ENCODE measurements around the gene AKR1C4.

Gene AKR1C4

DNA sequence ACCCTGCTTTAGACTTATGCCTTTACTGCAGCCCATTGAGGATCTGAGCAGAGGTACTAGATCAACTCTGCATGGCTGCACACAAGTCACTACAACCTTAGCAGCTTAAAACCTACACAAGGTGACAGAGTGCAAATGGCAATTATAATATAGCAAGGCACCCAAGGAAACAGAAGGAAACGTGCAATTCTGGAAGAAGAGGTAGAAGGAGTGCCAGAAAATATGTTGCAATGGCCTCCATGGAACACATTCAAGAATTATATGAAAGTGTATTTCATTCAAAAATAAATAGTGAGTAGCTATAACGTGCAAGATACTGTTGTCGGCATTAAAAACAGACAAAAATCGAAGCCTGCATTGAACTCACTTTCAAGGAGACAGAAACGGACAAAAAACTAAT, 8.8 kb upstream of the AKR1C4 start:
- TF ChIP-seq RAD21 (IDR thresholded peaks at IDR 0.05; ENCODE audit: low read depth) (no peak), FOXM1 (IDR thresholded peaks at IDR 0.05; ENCODE audit: borderline replicate concordance, low read depth) (no peak), TAF1 (IDR thresholded peaks at IDR 0.05; ENCODE audit: low read depth) (no peak), EGR1 (IDR thresholded peaks at IDR 0.05) (no peak), EP300 (IDR thresholded peaks at IDR 0.05; ENCODE audit: borderline replicate concordance) (no peak), NFIC (IDR thresholded peaks at IDR 0.05) (no peak), TEAD4 (IDR thresholded peaks at IDR 0.05) (no peak)

- TF ChIP-seq CEBPB (IDR thresholded peaks at IDR 0.05), result no peak
- TF ChIP-seq TEAD4 (IDR thresholded peaks at IDR 0.05), result no peak
- TF ChIP-seq TCF12 (IDR thresholded peaks at IDR 0.05; ENCODE audit: low read depth), result no peak
- TF ChIP-seq, protein P1, sequence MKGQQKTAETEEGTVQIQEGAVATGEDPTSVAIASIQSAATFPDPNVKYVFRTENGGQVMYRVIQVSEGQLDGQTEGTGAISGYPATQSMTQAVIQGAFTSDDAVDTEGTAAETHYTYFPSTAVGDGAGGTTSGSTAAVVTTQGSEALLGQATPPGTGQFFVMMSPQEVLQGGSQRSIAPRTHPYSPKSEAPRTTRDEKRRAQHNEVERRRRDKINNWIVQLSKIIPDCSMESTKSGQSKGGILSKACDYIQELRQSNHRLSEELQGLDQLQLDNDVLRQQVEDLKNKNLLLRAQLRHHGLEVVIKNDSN (IDR thresholded peaks at IDR 0.05), result no peak
- TF ChIP-seq MAX (IDR thresholded peaks at IDR 0.05), result no peak
- no peak for TF ChIP-seq FOXM1 (IDR thresholded peaks at IDR 0.05; ENCODE audit: borderline replicate concordance, low read depth)
- TF ChIP-seq TAF1 (IDR thresholded peaks at IDR 0.05; ENCODE audit: low read depth), result no peak
- no peak for TF ChIP-seq RAD21 (IDR thresholded peaks at IDR 0.05; ENCODE audit: low read depth)
- no peak for TF ChIP-seq EGR1 (IDR thresholded peaks at IDR 0.05)
- no peak for TF ChIP-seq EP300 (IDR thresholded peaks at IDR 0.05; ENCODE audit: borderline replicate concordance)
- no peak for TF ChIP-seq ZBTB7A (IDR thresholded peaks at IDR 0.05; ENCODE audit: low read depth)
These were observed 8.3 kb upstream of the AKR1C4 start for GRCh38 chr10:5188358-5188757.

DNA sequence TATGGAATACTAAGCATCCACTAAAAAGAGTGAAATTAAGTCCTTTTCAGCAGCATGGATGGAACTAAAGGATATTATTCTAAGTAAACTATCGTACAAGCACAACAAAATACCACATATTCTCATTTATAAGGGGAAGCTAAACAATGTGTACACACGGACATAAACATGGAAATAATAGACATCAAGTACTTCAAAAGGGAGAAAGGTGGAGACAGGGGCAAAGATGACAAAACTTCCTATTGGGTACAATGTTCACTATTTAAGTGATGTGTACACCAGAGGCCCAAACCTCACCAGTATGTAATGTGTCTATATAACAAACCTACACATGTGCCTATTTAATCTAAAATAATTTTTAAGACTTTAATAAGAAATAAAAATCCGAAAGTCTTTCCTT, 2.2 kb upstream of the AKR1C4 start:
- TF ChIP-seq FOXM1 (IDR thresholded peaks at IDR 0.05; ENCODE audit: borderline replicate concordance, low read depth) (no peak), EP300 (IDR thresholded peaks at IDR 0.05; ENCODE audit: borderline replicate concordance) (no peak), CREB1 (IDR thresholded peaks at IDR 0.05; ENCODE audit: low read depth) (no peak), RAD21 (IDR thresholded peaks at IDR 0.05; ENCODE audit: low read depth) (no peak)

DNA sequence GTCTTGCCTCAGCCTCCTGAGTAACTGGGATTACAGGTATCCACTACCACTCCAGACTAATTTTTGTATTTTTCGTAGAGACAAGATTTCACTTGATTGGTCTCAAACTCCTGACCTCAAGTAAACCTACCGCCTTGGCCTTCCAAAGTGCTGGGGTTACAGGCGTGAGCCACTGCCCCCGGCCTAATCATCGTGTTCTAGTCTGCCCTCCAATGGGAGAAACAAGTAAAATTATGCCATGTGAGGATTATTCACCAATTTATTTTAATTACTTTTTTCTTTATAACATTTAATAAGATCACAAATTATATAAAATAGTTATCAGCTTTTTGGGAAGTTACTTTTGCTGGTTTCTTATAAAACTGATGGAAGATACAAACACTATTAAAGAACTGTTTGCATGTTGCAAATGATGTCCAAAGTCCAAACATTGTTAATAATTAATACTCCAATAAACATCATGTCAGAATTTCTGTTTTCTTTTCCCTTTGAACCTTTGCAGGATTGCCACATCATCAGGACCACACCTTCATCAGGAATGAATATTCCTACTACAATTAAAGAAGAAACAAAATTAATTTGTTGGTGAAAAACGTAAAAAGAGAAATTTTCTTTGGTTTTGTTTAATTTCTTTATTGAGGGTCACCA, 786 bp upstream of the AKR1C4 start:
- TF ChIP-seq RAD21 (IDR thresholded peaks at IDR 0.05; ENCODE audit: low read depth), result no peak
- no peak for TF ChIP-seq ZBTB7A (IDR thresholded peaks at IDR 0.05; ENCODE audit: low read depth)
- TF ChIP-seq NFIC (IDR thresholded peaks at IDR 0.05), result no peak
- TF ChIP-seq TAF1 (IDR thresholded peaks at IDR 0.05; ENCODE audit: low read depth), result no peak
- TF ChIP-seq, protein P1 (IDR thresholded peaks at IDR 0.05), result no peak
- TF ChIP-seq TEAD4 (IDR thresholded peaks at IDR 0.05), result no peak
- TF ChIP-seq EP300 (IDR thresholded peaks at IDR 0.05; ENCODE audit: borderline replicate concordance), result no peak
- TF ChIP-seq REST (IDR thresholded peaks at IDR 0.05; ENCODE audit: low read depth), result no peak
- TF ChIP-seq CEBPB (IDR thresholded peaks at IDR 0.05), result no peak
- TF ChIP-seq YY1 (IDR thresholded peaks at IDR 0.05; ENCODE audit: low read depth), result no peak
- no peak for TF ChIP-seq CREB1 (IDR thresholded peaks at IDR 0.05; ENCODE audit: low read depth)
- TF ChIP-seq MAX (IDR thresholded peaks at IDR 0.05), result no peak
- TF ChIP-seq EGR1 (IDR thresholded peaks at IDR 0.05), result no peak
- no peak for TF ChIP-seq TCF12 (IDR thresholded peaks at IDR 0.05; ENCODE audit: low read depth)
- TF ChIP-seq FOXM1 (IDR thresholded peaks at IDR 0.05; ENCODE audit: borderline replicate concordance, low read depth), result no peak

GRCh38 chr10:5198386-5198785, 1.7 kb downstream of the AKR1C4 start:
- no peak for TF ChIP-seq ZBTB7A (IDR thresholded peaks at IDR 0.05; ENCODE audit: low read depth)
- TF ChIP-seq CREB1 (IDR thresholded peaks at IDR 0.05; ENCODE audit: low read depth), result no peak
- TF ChIP-seq FOXM1 (IDR thresholded peaks at IDR 0.05; ENCODE audit: borderline replicate concordance, low read depth), result no peak
- no peak for TF ChIP-seq TCF12 (IDR thresholded peaks at IDR 0.05; ENCODE audit: low read depth)
- TF ChIP-seq TAF1 (IDR thresholded peaks at IDR 0.05; ENCODE audit: low read depth), result no peak
- TF ChIP-seq TEAD4 (IDR thresholded peaks at IDR 0.05), result no peak

GRCh38 chr10:5199398-5199797, 2.8 kb downstream of the AKR1C4 start:
- TF ChIP-seq FOXM1 (IDR thresholded peaks at IDR 0.05; ENCODE audit: borderline replicate concordance, low read depth), result no peak
- TF ChIP-seq TEAD4 (IDR thresholded peaks at IDR 0.05), result no peak
- TF ChIP-seq CREB1 (IDR thresholded peaks at IDR 0.05; ENCODE audit: low read depth), result no peak
- TF ChIP-seq EP300 (IDR thresholded peaks at IDR 0.05; ENCODE audit: borderline replicate concordance), result no peak
- TF ChIP-seq, protein P1 (IDR thresholded peaks at IDR 0.05), result no peak
- no peak for TF ChIP-seq CEBPB (IDR thresholded peaks at IDR 0.05)
- TF ChIP-seq EGR1 (IDR thresholded peaks at IDR 0.05), result no peak

DNA sequence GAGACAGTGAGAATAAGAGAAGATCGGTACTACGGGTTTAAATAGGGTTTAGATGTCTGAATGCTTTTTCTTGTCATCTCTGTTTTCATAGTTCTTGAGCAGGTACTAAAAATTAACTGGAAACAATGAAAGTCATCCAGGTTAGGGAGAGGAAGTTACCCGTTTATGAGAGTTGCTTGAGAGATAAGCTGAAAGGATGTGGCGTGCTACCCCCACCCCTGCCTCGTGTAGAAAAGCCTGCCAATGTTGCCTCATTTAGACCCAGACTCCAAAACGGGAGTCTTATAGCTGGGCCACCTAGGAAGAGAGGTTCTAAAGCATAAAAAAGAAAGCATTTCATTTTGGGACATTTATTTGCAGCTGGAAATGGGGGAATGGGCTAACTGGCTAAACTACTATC, 10.2 kb downstream of the AKR1C4 start:
- TF ChIP-seq FOXM1 (IDR thresholded peaks at IDR 0.05; ENCODE audit: borderline replicate concordance, low read depth), result no peak
- no peak for TF ChIP-seq TCF12 (IDR thresholded peaks at IDR 0.05; ENCODE audit: low read depth)
- TF ChIP-seq ZBTB7A (IDR thresholded peaks at IDR 0.05; ENCODE audit: low read depth), result no peak
- TF ChIP-seq CEBPB (IDR thresholded peaks at IDR 0.05), result no peak
- no peak for TF ChIP-seq MAX (IDR thresholded peaks at IDR 0.05)
- no peak for TF ChIP-seq RAD21 (IDR thresholded peaks at IDR 0.05; ENCODE audit: low read depth)
- TF ChIP-seq NFIC (IDR thresholded peaks at IDR 0.05), result no peak
- no peak for TF ChIP-seq EGR1 (IDR thresholded peaks at IDR 0.05)
- TF ChIP-seq EP300 (IDR thresholded peaks at IDR 0.05; ENCODE audit: borderline replicate concordance), result no peak

All from Ishikawa (cell line).